HFFc6 (cell line): Measurements from ENCODE around the gene CSMD2. TPM values are rescaled to one million over a fixed set of nuclear protein-coding genes. Genes with fewer than 3 reads are reported as not detected.

Experiments used
- DNase-seq: peaks from one replicate; pipeline ENCODE4 v3.0.0-alpha.2; 2018
- H3K27ac Mint-ChIP-seq: 2 replicates; pipeline ENCODE4 v1.8.0; 2020; ENCODE audit warnings: mild to moderate bottlenecking, mixed read lengths
- H3K27me3 Mint-ChIP-seq: 2 replicates; pipeline ENCODE4 v1.8.0; 2021; ENCODE audit warnings: mild to moderate bottlenecking, moderate library complexity, mixed read lengths; ENCODE audit not compliant: insufficient read depth
- H3K36me3 Mint-ChIP-seq: 2 replicates; pipeline ENCODE4 v1.8.0; 2021; ENCODE audit warnings: low read depth, mixed read lengths
- H3K4me1 Mint-ChIP-seq: 2 replicates; pipeline ENCODE4 v1.8.0; 2020; ENCODE audit warnings: low read depth, mixed read lengths
- H3K4me3 Mint-ChIP-seq: 2 replicates; pipeline ENCODE4 v1.8.0; 2020; ENCODE audit warnings: mild to moderate bottlenecking, moderate library complexity, mixed read lengths
- H3K9me3 Mint-ChIP-seq: 2 replicates; pipeline ENCODE4 v1.8.0; 2020; ENCODE audit warnings: mild to moderate bottlenecking, mixed read lengths
- CTCF ChIP-seq: fragments of 200-600 bp; sonication (generic); IDR thresholded peaks from 2 replicates; pipeline ENCODE4 v1.5.0; 2021; ENCODE audit warnings: antibody characterized with exemption, mild to moderate bottlenecking
- total RNA-seq, 6 experiments: library from RNA; stranded (reverse); fragmentation: NEBNext Ultra II Directional; extraction: Animal tissue kit (Norgen Biotek cat#: 25700); gene quantifications; 2 replicates in 1 of 6; 3 replicates in 5 of 6; pipeline ENCODE4 v1.2.3, GENCODE V29; 2021

CSMD2 gene
- total RNA-seq, 6 experiments from 2014 or later, result 0.77 to 3.2 (median 1.2) TPM

- Mint-ChIP-seq H3K27me3 (peaks cover 18% of the 10 kb centered on the region), H3K4me1 (no peaks in the 10 kb centered on the region), H3K27ac (no peak overlapping the region), H3K36me3 (no peaks in the 10 kb centered on the region), H3K9me3 (no peaks in the 10 kb centered on the region), H3K4me3 (no peak overlapping the region)
- no peak for DNase-seq
- TF ChIP-seq CTCF, result no peak
These were observed 546.4 kb downstream of the CSMD2 start for GRCh38 chr1:33618636-33619035.

GRCh38 chr1:33617451-33617850 is 547.6 kb downstream of the CSMD2 start:
- no peak for TF ChIP-seq CTCF
- no peaks in the 10 kb centered on the region for H3K9me3 Mint-ChIP-seq
- DNase-seq, result no peak
- H3K27me3 Mint-ChIP-seq, result peaks cover 22% of the 10 kb centered on the region
- no peak overlapping the region for H3K4me3 Mint-ChIP-seq
- no peak overlapping the region for H3K27ac Mint-ChIP-seq
- H3K4me1 Mint-ChIP-seq, result no peaks in the 10 kb centered on the region
- H3K36me3 Mint-ChIP-seq, result no peaks in the 10 kb centered on the region

GRCh38 chr1:33616780-33617179 is 548.2 kb downstream of the CSMD2 start:
- Mint-ChIP-seq H3K4me1 (no peaks in the 10 kb centered on the region), H3K36me3 (no peaks in the 10 kb centered on the region), H3K4me3 (no peak overlapping the region), H3K27ac (no peak overlapping the region), H3K27me3 (peaks cover 22% of the 10 kb centered on the region), H3K9me3 (no peaks in the 10 kb centered on the region)
- DNase-seq, result no peak
- TF ChIP-seq CTCF, result no peak

- no peak for TF ChIP-seq CTCF
- DNase-seq, result no peak
- H3K9me3 Mint-ChIP-seq, result no peaks in the 10 kb centered on the region
- no peak overlapping the region for H3K27ac Mint-ChIP-seq
- peaks cover 19% of the 10 kb centered on the region for H3K27me3 Mint-ChIP-seq
- no peaks in the 10 kb centered on the region for H3K36me3 Mint-ChIP-seq
- no peak overlapping the region for H3K4me3 Mint-ChIP-seq
- H3K4me1 Mint-ChIP-seq, result no peaks in the 10 kb centered on the region
These were observed 549.5 kb downstream of the CSMD2 start for GRCh38 chr1:33615546-33615945.

DNA sequence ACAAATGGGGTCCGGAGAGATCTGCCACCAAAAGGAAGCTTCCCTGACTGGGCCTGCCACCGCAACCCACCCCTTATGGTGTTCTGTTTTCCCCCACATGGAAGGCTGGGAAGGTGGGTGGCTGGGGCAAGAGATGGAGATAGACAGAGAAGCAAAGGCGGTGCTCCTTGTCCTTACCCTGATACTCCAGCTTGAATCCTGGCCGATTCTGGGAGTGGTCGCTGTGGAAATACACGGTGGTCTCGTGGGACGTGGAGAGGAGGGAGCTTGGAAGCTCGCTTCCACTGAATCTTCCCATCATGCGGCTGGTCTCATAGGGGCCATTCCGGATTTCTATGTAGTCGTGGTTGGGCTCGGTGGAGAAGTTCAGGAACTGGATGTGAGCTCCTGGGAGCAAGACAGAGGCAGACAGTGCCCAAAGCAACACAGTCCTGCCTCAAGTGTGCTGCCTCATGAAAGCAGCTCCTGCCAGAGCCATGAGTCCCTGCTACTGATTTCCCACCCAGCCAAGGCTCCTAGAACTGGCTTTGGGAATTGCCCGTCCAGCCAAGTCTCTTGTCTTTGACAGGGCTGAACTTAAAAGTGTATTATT is 554.1 kb downstream of the CSMD2 start:
- H3K4me3 Mint-ChIP-seq, result no peak overlapping the region
- no peaks in the 10 kb centered on the region for H3K9me3 Mint-ChIP-seq
- H3K36me3 Mint-ChIP-seq, result no peaks in the 10 kb centered on the region
- DNase-seq, result no peak
- H3K27ac Mint-ChIP-seq, result no peak overlapping the region
- no peaks in the 10 kb centered on the region for H3K4me1 Mint-ChIP-seq
- no peak for TF ChIP-seq CTCF
- H3K27me3 Mint-ChIP-seq, result peaks cover 15% of the 10 kb centered on the region

DNA sequence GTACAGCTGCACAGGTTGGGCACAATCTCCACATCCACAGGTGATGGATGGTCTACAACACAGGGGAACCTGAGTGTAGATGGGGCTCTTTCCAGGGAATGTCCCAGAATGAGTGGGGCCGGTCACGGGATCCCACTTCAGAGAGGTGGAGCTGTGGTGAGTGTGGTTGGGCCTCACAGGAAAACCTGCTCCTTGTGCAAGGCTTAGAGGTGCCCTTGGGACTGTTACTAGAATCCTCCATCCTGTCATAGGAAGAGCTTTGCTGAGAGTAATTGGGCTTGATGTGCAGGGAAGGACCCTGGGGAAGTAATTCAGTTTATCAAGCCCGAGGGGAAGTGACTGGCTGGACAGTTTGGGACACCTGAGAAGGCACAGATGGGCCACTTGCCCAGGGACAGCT is 554.6 kb downstream of the CSMD2 start:
- H3K4me1 Mint-ChIP-seq, result no peaks in the 10 kb centered on the region
- no peak overlapping the region for H3K4me3 Mint-ChIP-seq
- no peak for DNase-seq
- H3K9me3 Mint-ChIP-seq, result no peaks in the 10 kb centered on the region
- peaks cover 15% of the 10 kb centered on the region for H3K27me3 Mint-ChIP-seq
- no peak for TF ChIP-seq CTCF
- H3K36me3 Mint-ChIP-seq, result no peaks in the 10 kb centered on the region
- H3K27ac Mint-ChIP-seq, result no peak overlapping the region
